Neuron (in vitro differentiated cells): Measurements from ENCODE around the gene BLOC1S3.

Source experiments
- H2AFZ ChIP-seq: one replicate; pipeline ENCODE4 v1.6.1; 2013; ENCODE audit warnings: low read depth, mild to moderate bottlenecking, inconsistent platforms, low read length, moderate library complexity
- H3K27me3 ChIP-seq: one replicate; pipeline ENCODE4 v1.6.1; 2013; ENCODE audit warnings: low read length; ENCODE audit not compliant: insufficient read depth
- H3K36me3 ChIP-seq: one replicate; pipeline ENCODE4 v1.6.1; 2013; ENCODE audit warnings: low read length; ENCODE audit not compliant: insufficient read depth
- H3K4me1 ChIP-seq: one replicate; pipeline ENCODE4 v1.6.1; 2013; ENCODE audit warnings: low read length; ENCODE audit not compliant: insufficient read depth
- H3K4me3 ChIP-seq: 2 replicates; pipeline ENCODE4 v1.5.1; 2013; ENCODE audit warnings: mild to moderate bottlenecking, low read length, moderate library complexity
- H3K9me3 ChIP-seq: one replicate; pipeline ENCODE4 v1.6.1; 2013; ENCODE audit warnings: low read length

BLOC1S3 gene

GRCh38 chr19:45140533-45140932 lies 38.1 kb upstream of the BLOC1S3 start:
- Histone ChIP-seq H3K9me3 (peaks cover 2% of the 10 kb centered on the region), H3K36me3 (peaks cover 38% of the 10 kb centered on the region), H3K4me1 (peaks cover 17% of the 10 kb centered on the region), H3K27me3 (no peaks in the 10 kb centered on the region), H2AFZ (no peak overlapping the region), H3K4me3 (no peak overlapping the region)

GRCh38 chr19:45141203-45141900 lies 37.2 kb upstream of the BLOC1S3 start:
- Histone ChIP-seq H3K36me3 (peaks cover 39% of the 10 kb centered on the region), H3K27me3 (no peaks in the 10 kb centered on the region), H3K9me3 (peaks cover 2% of the 10 kb centered on the region), H2AFZ (no peak overlapping the region), H3K4me3 (no peak overlapping the region), H3K4me1 (peaks cover 12% of the 10 kb centered on the region)

GRCh38 chr19:45142016-45142725 lies 36.4 kb upstream of the BLOC1S3 start:
- Histone ChIP-seq H3K27me3 (no peaks in the 10 kb centered on the region), H3K4me1 (peaks cover 4% of the 10 kb centered on the region), H3K36me3 (peaks cover 39% of the 10 kb centered on the region), H2AFZ (no peak overlapping the region), H3K9me3 (peaks cover 2% of the 10 kb centered on the region), H3K4me3 (no peak overlapping the region)

GRCh38 chr19:45142726-45143110 lies 35.9 kb upstream of the BLOC1S3 start:
- H3K9me3 ChIP-seq: peaks cover 2% of the 10 kb centered on the region
- no peak overlapping the region for H3K4me3 ChIP-seq
- H2AFZ ChIP-seq: no peak overlapping the region
- no peaks in the 10 kb centered on the region for H3K27me3 ChIP-seq
- peaks cover 39% of the 10 kb centered on the region for H3K36me3 ChIP-seq
- no peaks in the 10 kb centered on the region for H3K4me1 ChIP-seq

GRCh38 chr19:45144431-45145269 lies 33.9 kb upstream of the BLOC1S3 start:
- Histone ChIP-seq H3K36me3 (peaks cover 39% of the 10 kb centered on the region), H3K9me3 (peaks cover 2% of the 10 kb centered on the region), H3K4me1 (no peaks in the 10 kb centered on the region), H3K27me3 (no peaks in the 10 kb centered on the region), H3K4me3 (no peak overlapping the region), H2AFZ (no peak overlapping the region)

GRCh38 chr19:45145270-45146189 lies 33.1 kb upstream of the BLOC1S3 start:
- peaks cover 2% of the 10 kb centered on the region for H3K9me3 ChIP-seq
- H3K27me3 ChIP-seq: no peaks in the 10 kb centered on the region
- no peaks in the 10 kb centered on the region for H3K4me1 ChIP-seq
- H3K4me3 ChIP-seq: no peak overlapping the region
- peaks cover 39% of the 10 kb centered on the region for H3K36me3 ChIP-seq
- no peak overlapping the region for H2AFZ ChIP-seq

- peaks cover 32% of the 10 kb centered on the region for H3K36me3 ChIP-seq
These were observed 32.3 kb upstream of the BLOC1S3 start for GRCh38 chr19:45146251-45146650.

GRCh38 chr19:45146741-45147205 lies 31.8 kb upstream of the BLOC1S3 start:
- peaks cover 2% of the 10 kb centered on the region for H3K9me3 ChIP-seq
- H3K4me1 ChIP-seq: no peaks in the 10 kb centered on the region
- no peak overlapping the region for H2AFZ ChIP-seq
- peaks cover 27% of the 10 kb centered on the region for H3K36me3 ChIP-seq
- no peaks in the 10 kb centered on the region for H3K27me3 ChIP-seq
- H3K4me3 ChIP-seq: no peak overlapping the region

More at GRCh38 chr19:45146251-45146650, 32.3 kb upstream of the BLOC1S3 start:
- H3K4me3 ChIP-seq: no peak overlapping the region
- H2AFZ ChIP-seq: no peak overlapping the region
- no peaks in the 10 kb centered on the region for H3K27me3 ChIP-seq
- H3K4me1 ChIP-seq: no peaks in the 10 kb centered on the region
- peaks cover 2% of the 10 kb centered on the region for H3K9me3 ChIP-seq

GRCh38 chr19:45147835-45148676 lies 30.5 kb upstream of the BLOC1S3 start:
- no peaks in the 10 kb centered on the region for H3K27me3 ChIP-seq
- H3K4me3 ChIP-seq: no peak overlapping the region
- H2AFZ ChIP-seq: no peak overlapping the region
- H3K4me1 ChIP-seq: no peaks in the 10 kb centered on the region
- peaks cover 2% of the 10 kb centered on the region for H3K9me3 ChIP-seq
- H3K36me3 ChIP-seq: peaks cover 15% of the 10 kb centered on the region

- H3K27me3 ChIP-seq: no peaks in the 10 kb centered on the region
- H3K36me3 ChIP-seq: peaks cover 10% of the 10 kb centered on the region
- no peak overlapping the region for H3K4me3 ChIP-seq
- no peak overlapping the region for H2AFZ ChIP-seq
- H3K9me3 ChIP-seq: peaks cover 2% of the 10 kb centered on the region
- no peaks in the 10 kb centered on the region for H3K4me1 ChIP-seq
These were observed 29.5 kb upstream of the BLOC1S3 start for GRCh38 chr19:45149129-45149528.

- Histone ChIP-seq H3K36me3 (peaks cover 4% of the 10 kb centered on the region), H3K4me3 (no peak overlapping the region), H3K4me1 (no peaks in the 10 kb centered on the region), H3K9me3 (peaks cover 2% of the 10 kb centered on the region), H3K27me3 (no peaks in the 10 kb centered on the region), H2AFZ (no peak overlapping the region)
These were observed 28.4 kb upstream of the BLOC1S3 start for GRCh38 chr19:45150180-45150579.
